MCF 10A (cell line): ENCODE data around the gene PRR5. TPM values are rescaled to one million over a fixed set of nuclear protein-coding genes. Genes with fewer than 3 reads are reported as not detected.

ENCODE experiments used
- BruUV-seq: library from RNA; stranded (reverse); fragments of 400-500 nt; replicated peaks from 2 replicates; lab custom pipeline; 2021; lab: Mats Ljungman, UMichigan
- CTCF ChIA-PET: fragments of 300-600 bp; sonication (Branson Sonifier 250); formaldehyde crosslinking; extraction: SDS; loops from one replicate; lab custom pipeline; 2021; ENCODE audit warnings: antibody characterized with exemption, inconsistent platforms; lab: Yijun Ruan, JAX
- POLR2A ChIA-PET: fragments of 300-600, 350-650 bp; sonication (Branson Sonifier 250); formaldehyde crosslinking; extraction: SDS; loops from one replicate; lab custom pipeline; 2020; ENCODE audit warnings: antibody characterized with exemption, inconsistent platforms; lab: Yijun Ruan, JAX
- DNase-seq: peaks from one replicate; pipeline ENCODE4 v3.0.0-alpha.2; 2018; ENCODE audit not compliant: unreplicated experiment
- H3K27ac Mint-ChIP-seq: one replicate; pipeline ENCODE4 v1.8.0; 2022; ENCODE audit warnings: mild to moderate bottlenecking, low read depth, mixed read lengths; ENCODE audit not compliant: unreplicated experiment
- H3K27me3 Mint-ChIP-seq: one replicate; pipeline ENCODE4 v1.8.0; 2022; ENCODE audit warnings: mixed read lengths; ENCODE audit not compliant: insufficient read depth, unreplicated experiment
- H3K36me3 Mint-ChIP-seq: one replicate; pipeline ENCODE4 v1.8.0; 2022; ENCODE audit warnings: mild to moderate bottlenecking, moderate library complexity, mixed read lengths; ENCODE audit not compliant: insufficient read depth, unreplicated experiment
- H3K4me1 Mint-ChIP-seq: one replicate; pipeline ENCODE4 v1.8.0; 2022; ENCODE audit warnings: mixed read lengths; ENCODE audit not compliant: insufficient read depth, unreplicated experiment
- H3K4me3 Mint-ChIP-seq: one replicate; pipeline ENCODE4 v1.8.0; 2022; ENCODE audit warnings: mild to moderate bottlenecking, moderate library complexity, mixed read lengths; ENCODE audit not compliant: unreplicated experiment
- H3K9me3 Mint-ChIP-seq: one replicate; pipeline ENCODE4 v1.8.0; 2022; ENCODE audit warnings: mixed read lengths; ENCODE audit not compliant: unreplicated experiment
- intact Hi-C: fragments of 100-400 bp; cut with micrococcal nuclease; formaldehyde crosslinking; loops from 2 replicates; pipeline ENCODE4 v1.14.1; 2022
- total RNA-seq: library from RNA; stranded (reverse); gene quantifications from 2 replicates; pipeline ENCODE4 v1.2.3, GENCODE V29; 2022
- TF ChIP-seq, protein P1 (sequence below): fragments of 200-600 bp; IDR thresholded peaks from one replicate; pipeline ENCODE4 v1.8.0; 2022; ENCODE audit warnings: antibody characterized with exemption, mild to moderate bottlenecking; ENCODE audit not compliant: unreplicated experiment

Gene PRR5
- total RNA-seq, 1 experiment from 2014 or later: 11.0 TPM

DNA sequence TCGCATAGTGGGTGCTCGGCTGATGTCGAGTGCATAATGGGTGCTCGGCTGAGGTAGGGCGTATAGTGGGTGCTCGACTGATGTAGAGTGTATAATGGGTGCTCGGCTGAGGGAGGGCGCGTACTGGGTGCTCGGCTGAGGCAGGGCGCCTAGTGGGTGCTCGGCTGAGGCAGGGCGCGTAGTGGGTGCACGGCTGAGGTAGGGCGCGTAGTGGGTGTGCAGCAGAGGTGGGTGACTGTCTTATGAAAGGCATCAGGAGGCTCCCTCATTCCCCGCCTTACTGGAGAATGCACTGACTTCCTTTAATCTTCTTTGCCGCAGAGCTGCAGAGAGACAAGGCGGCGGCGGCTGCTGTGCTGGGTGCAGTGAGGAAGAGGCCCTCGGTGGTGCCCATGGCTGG lies 84.1 kb downstream of the PRR5 start:
- intact Hi-C loops: no loop called here
- POLR2A ChIA-PET: interaction anchor here (0.8 kb wide), 1 partner anchor 13 kb away, joined by 3 read pairs; no protein-coding TSS in a partner anchor

DNA sequence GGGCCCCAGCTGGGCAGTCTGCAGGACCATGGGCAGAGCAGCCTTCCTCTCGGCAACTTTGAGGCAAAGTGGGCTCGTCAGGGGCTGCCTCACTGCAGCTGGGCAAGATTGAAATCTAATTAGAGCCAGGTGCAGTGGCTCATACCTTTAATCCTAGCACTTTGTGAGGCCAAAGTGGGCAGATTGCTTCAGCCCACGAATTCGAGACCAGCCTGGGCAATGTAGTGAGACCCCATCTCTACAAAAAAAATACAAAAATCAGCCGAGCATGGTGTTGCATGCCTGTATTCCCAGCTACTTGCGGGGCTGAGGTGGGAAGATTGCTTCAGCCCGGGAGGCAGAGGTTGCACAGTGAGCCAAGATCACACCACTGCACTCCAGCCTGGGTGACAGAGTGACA lies 84.6 kb downstream of the PRR5 start:
- H3K4me3 Mint-ChIP-seq: no peak overlapping the region
- no peaks in the 10 kb centered on the region for H3K27me3 Mint-ChIP-seq
- POLR2A ChIA-PET: no interaction called here
- no peak overlapping the region for H3K27ac Mint-ChIP-seq
- no peaks in the 10 kb centered on the region for H3K9me3 Mint-ChIP-seq
- H3K4me1 Mint-ChIP-seq: peaks cover 8% of the 10 kb centered on the region
- peaks cover 6% of the 10 kb centered on the region for H3K36me3 Mint-ChIP-seq
- no TSS peak for BruUV-seq
- no peak for DNase-seq
- intact Hi-C loops: no loop called here
- TF ChIP-seq, protein P1, sequence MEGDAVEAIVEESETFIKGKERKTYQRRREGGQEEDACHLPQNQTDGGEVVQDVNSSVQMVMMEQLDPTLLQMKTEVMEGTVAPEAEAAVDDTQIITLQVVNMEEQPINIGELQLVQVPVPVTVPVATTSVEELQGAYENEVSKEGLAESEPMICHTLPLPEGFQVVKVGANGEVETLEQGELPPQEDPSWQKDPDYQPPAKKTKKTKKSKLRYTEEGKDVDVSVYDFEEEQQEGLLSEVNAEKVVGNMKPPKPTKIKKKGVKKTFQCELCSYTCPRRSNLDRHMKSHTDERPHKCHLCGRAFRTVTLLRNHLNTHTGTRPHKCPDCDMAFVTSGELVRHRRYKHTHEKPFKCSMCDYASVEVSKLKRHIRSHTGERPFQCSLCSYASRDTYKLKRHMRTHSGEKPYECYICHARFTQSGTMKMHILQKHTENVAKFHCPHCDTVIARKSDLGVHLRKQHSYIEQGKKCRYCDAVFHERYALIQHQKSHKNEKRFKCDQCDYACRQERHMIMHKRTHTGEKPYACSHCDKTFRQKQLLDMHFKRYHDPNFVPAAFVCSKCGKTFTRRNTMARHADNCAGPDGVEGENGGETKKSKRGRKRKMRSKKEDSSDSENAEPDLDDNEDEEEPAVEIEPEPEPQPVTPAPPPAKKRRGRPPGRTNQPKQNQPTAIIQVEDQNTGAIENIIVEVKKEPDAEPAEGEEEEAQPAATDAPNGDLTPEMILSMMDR: no peak
- CTCF ChIA-PET: no interaction called here

More for the DNA sequence above, 84.1 kb downstream of the PRR5 start:
- TF ChIP-seq, protein P1: no peak
- Mint-ChIP-seq H3K27me3 (no peaks in the 10 kb centered on the region), H3K27ac (no peak overlapping the region), H3K4me3 (no peak overlapping the region), H3K4me1 (peaks cover 8% of the 10 kb centered on the region), H3K36me3 (peaks cover 6% of the 10 kb centered on the region), H3K9me3 (no peaks in the 10 kb centered on the region)
- no peak for DNase-seq
- CTCF ChIA-PET: no interaction called here
- no TSS peak for BruUV-seq

Other genes starting within 250 kb of the PRR5 start
- gene RTL6, start 204.0 kb upstream of the PRR5 start, total RNA-seq: 18.8 and 25.0 TPM in 2 replicates
- 10.3 and 18.6 TPM in 2 replicates for gene ARHGAP8, start 50.4 kb downstream of the PRR5 start, total RNA-seq